ENCODE results near the gene ITGA8. TPM values are rescaled to one million over a fixed set of nuclear protein-coding genes. Genes with fewer than 3 reads are reported as not detected.

The ITGA8 gene
- total RNA-seq, 2 experiments from 2014 or later: not detected

GRCh38 chr10:15542817-15543216, 176.9 kb downstream of the ITGA8 start:
- Histone ChIP-seq H3K9me3 (ENCODE audit: control insufficient read depth in 1 of 2, insufficient read depth in 1 of 2, low read length in 2 of 2) (peaks cover 0 to 7% of the 10 kb centered on the region in 2 experiments), H3K4me3 (ENCODE audit: low read length) (no peak overlapping the region), H3K36me3 (ENCODE audit: insufficient read depth, low read length) (no peaks in the 10 kb centered on the region), H3K4me1 (ENCODE audit: insufficient read depth, low read length) (no peaks in the 10 kb centered on the region), H3K27me3 (ENCODE audit: control insufficient read depth in 1 of 2, insufficient read depth in 2 of 2, low read length in 2 of 2) (no peaks in the 10 kb centered on the region), H3K27ac (ENCODE audit: low read depth in 1 of 2, low read length in 2 of 2) (no peak overlapping the region)
- DNase-seq (no peak), ATAC-seq (ENCODE audit: poor library complexity) (no peak)
- intact Hi-C loops (cut with DNase I, micrococcal nuclease): no loop called here
- no peaks in the 10 kb centered on the region for H3K4me1 Mint-ChIP-seq (ENCODE audit: low read depth)
- peaks cover 11% of the 10 kb centered on the region for H3K9me3 Mint-ChIP-seq
- POLR2A ChIA-PET: no interaction called here
- CTCF ChIA-PET: no interaction called here
- TF ChIP-seq CTCF (IDR thresholded peaks at IDR 0.05): no peak
- H3K27me3 Mint-ChIP-seq: peaks cover 12% of the 10 kb centered on the region
- H3K4me3 Mint-ChIP-seq: no peak overlapping the region
- no peak overlapping the region for H3K27ac Mint-ChIP-seq
- no peaks in the 10 kb centered on the region for H3K36me3 Mint-ChIP-seq (ENCODE audit: low read depth)

- H3K4me1 ChIP-seq (ENCODE audit: insufficient read depth, low read length): no peaks in the 10 kb centered on the region
- ATAC-seq (ENCODE audit: poor library complexity) (no peak), DNase-seq (no peak)
- peaks cover 11% of the 10 kb centered on the region for H3K9me3 Mint-ChIP-seq
- no peak for TF ChIP-seq CTCF (IDR thresholded peaks at IDR 0.05)
- no peak overlapping the region for H3K27ac Mint-ChIP-seq
- POLR2A ChIA-PET: no interaction called here
- H3K4me3 Mint-ChIP-seq: no peak overlapping the region
- no peaks in the 10 kb centered on the region for H3K4me1 Mint-ChIP-seq (ENCODE audit: low read depth)
- CTCF ChIA-PET: no interaction called here
- H3K9me3 ChIP-seq (ENCODE audit: control insufficient read depth in 1 of 2, insufficient read depth in 1 of 2, low read length in 2 of 2): peaks cover 0 to 7% of the 10 kb centered on the region in 2 experiments
- H3K36me3 ChIP-seq (ENCODE audit: insufficient read depth, low read length): no peaks in the 10 kb centered on the region
- no peaks in the 10 kb centered on the region for H3K27me3 ChIP-seq (ENCODE audit: control insufficient read depth in 1 of 2, insufficient read depth in 2 of 2, low read length in 2 of 2)
- no peak overlapping the region for H3K27ac ChIP-seq (ENCODE audit: low read depth in 1 of 2, low read length in 2 of 2)
- no peak overlapping the region for H3K4me3 ChIP-seq (ENCODE audit: low read length)
- peaks cover 8% of the 10 kb centered on the region for H3K27me3 Mint-ChIP-seq
- H3K36me3 Mint-ChIP-seq (ENCODE audit: low read depth): no peaks in the 10 kb centered on the region
- intact Hi-C loops (cut with DNase I, micrococcal nuclease): no loop called here
Observed at GRCh38 chr10:15541376-15541775, 178.3 kb downstream of the ITGA8 start.

GRCh38 chr10:15540727-15541126, 179.0 kb downstream of the ITGA8 start:
- no peaks in the 10 kb centered on the region for H3K36me3 Mint-ChIP-seq (ENCODE audit: low read depth)
- peaks cover 11% of the 10 kb centered on the region for H3K9me3 Mint-ChIP-seq
- Histone ChIP-seq H3K9me3 (ENCODE audit: control insufficient read depth in 1 of 2, insufficient read depth in 1 of 2, low read length in 2 of 2) (peaks cover 0 to 7% of the 10 kb centered on the region in 2 experiments), H3K27ac (ENCODE audit: low read depth in 1 of 2, low read length in 2 of 2) (no peak overlapping the region), H3K27me3 (ENCODE audit: control insufficient read depth in 1 of 2, insufficient read depth in 2 of 2, low read length in 2 of 2) (no peaks in the 10 kb centered on the region), H3K36me3 (ENCODE audit: insufficient read depth, low read length) (no peaks in the 10 kb centered on the region), H3K4me1 (ENCODE audit: insufficient read depth, low read length) (no peaks in the 10 kb centered on the region), H3K4me3 (ENCODE audit: low read length) (no peak overlapping the region)
- DNase-seq: no peak
- ChIA-PET POLR2A (no interaction called here), CTCF (no interaction called here)
- H3K4me3 Mint-ChIP-seq: no peak overlapping the region
- no peak overlapping the region for H3K27ac Mint-ChIP-seq
- ATAC-seq (ENCODE audit: poor library complexity): no peak
- TF ChIP-seq CTCF (IDR thresholded peaks at IDR 0.05): no peak
- peaks cover 8% of the 10 kb centered on the region for H3K27me3 Mint-ChIP-seq
- intact Hi-C loops (cut with DNase I, micrococcal nuclease): no loop called here
- H3K4me1 Mint-ChIP-seq (ENCODE audit: low read depth): no peaks in the 10 kb centered on the region
